ENCODE results near the gene RNF149.

GRCh38 chr2:101340141-101340551, 31.6 kb upstream of the RNF149 start:
- TF ChIP-seq POLR2A (IDR thresholded peaks at IDR 0.05; ENCODE audit: borderline replicate concordance, extremely low read depth, insufficient read depth, insufficient read length), result no peak
- TF ChIP-seq CTCF (IDR thresholded peaks at IDR 0.05 in 2 of 3, conservative IDR thresholded peaks at IDR 0.05 in 1 of 3; ENCODE audit: borderline replicate concordance in 1 of 3, insufficient read depth in 1 of 3, low read depth in 2 of 3, low read length in 2 of 3), result no peak
- no peak for TF ChIP-seq EGR1 (IDR thresholded peaks at IDR 0.05; ENCODE audit: low read depth)
- TF ChIP-seq EZH2 (IDR thresholded peaks at IDR 0.05), result no peak
- TF ChIP-seq TCF7L2 (IDR thresholded peaks at IDR 0.05; ENCODE audit: borderline replicate concordance, extremely low read depth, insufficient read depth, insufficient read length), result no peak
- no peak for TF ChIP-seq ZBTB33 (IDR thresholded peaks at IDR 0.05; ENCODE audit: extremely low read depth, insufficient replicate concordance, low read length)
- TF ChIP-seq JUND (IDR thresholded peaks at IDR 0.05), result no peak
- no peak for TF ChIP-seq CEBPB (IDR thresholded peaks at IDR 0.05; ENCODE audit: low read depth)
- no peak for TF ChIP-seq YY1 (IDR thresholded peaks at IDR 0.05; ENCODE audit: extremely low read depth, insufficient replicate concordance, low read depth, low read length)
- no peak for TF ChIP-seq SP1 (IDR thresholded peaks at IDR 0.05; ENCODE audit: low read depth)
- no peak for TF ChIP-seq REST (IDR thresholded peaks at IDR 0.05; ENCODE audit: low read depth)
- no peak for TF ChIP-seq POLR2AphosphoS5 (IDR thresholded peaks at IDR 0.05; ENCODE audit: low read depth, low read length)

Data from HCT116 (cell line).